ENCODE results near the gene SLIT1.

The SLIT1 gene

DNA sequence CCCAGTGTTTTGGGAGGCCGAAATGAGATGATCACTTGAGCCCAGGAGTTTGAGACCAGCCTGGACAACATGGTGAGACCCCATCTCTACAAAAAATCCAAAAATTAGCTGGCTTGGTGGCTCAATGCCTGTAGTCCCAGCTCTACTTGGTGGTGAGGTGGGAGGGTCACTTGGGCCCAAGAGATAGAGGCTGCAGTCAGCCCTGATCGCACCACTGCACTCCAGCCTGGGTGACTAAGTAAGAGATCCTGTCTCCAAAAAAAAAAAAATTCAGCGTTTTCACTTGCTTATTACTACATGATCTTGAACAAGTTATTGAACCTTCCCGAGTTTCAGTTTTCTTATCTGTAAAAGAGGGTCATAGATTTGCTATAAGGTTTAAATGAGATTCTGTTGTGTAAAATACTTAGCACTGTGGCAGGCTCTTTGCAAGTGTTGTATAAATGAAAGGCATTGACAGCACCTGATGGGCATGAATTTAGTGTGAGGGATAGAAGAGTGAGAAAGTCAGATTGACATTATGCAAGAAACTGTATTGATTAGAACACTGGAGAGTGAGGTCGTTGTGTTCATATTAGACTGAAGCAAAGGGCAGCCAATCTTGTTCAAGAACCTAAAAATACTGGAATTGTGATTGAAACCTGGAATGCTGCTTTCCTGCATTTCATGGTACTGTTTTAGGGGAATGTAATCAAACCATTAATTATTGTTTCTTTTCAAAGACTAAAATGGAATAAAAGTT, 216.9 kb downstream of the SLIT1 start:
- no peak for DNase-seq
- ATAC-seq = no peak

DNA sequence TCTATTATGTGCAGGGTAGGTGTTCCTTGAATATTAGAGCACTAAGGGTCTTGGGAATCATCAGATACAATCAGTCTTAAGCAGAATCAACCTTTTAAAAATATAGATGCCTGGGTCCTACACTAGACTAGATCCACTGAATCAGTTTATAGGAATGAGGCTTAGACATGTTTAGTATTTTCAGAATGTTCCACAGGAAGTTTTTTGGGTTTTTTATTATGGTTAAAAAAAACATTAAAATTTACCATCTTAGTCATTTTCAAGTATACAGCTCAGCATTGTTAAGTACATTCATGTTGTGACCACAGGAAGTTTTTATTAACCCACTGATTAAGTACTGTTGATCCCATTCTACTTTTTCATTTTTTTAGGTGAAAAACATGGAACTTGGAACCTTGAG, 217.9 kb downstream of the SLIT1 start:
- DNase-seq (no peak), ATAC-seq (no peak)

GRCh38 chr10:96964131-96964530, 221.6 kb downstream of the SLIT1 start:
- ATAC-seq (no peak), DNase-seq (no peak)

DNA sequence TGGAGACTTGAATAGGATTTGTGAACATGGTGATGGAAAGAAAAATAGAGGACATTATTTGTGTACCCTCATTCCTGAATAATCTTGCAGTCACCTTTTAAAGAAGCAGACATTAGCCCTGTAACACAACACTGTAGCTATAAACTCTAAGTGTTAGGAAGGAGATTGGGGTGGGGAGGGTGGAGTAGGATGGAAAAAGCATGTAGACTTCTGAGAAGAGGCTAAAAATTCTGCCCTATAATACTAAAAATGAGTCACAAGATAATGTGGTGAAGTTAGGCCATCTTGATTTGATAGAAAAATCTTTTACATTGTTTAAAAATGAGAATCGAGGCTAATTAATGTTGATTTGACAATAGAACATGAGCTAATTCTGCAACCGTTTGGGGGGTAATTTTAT, 224.9 kb downstream of the SLIT1 start:
- ATAC-seq (no peak), DNase-seq (no peak)

DNA sequence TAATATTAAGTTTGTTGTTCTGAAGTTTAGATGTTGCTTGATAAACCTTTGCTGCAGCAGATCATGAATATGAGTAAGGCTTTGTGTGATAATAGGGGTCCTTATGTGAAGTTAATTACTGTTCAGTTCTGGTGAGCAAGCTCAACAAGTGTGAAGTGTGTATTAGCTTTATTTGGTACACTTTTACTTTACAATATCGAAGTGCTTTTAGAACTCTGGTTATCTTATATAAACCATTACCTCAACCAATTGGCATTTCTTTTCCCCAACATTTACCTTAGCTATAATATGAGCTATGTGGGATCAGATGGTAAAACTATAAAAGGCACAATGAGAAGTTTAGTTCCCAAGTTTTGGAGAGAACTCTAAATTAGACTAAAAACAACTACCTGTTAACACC, 226.0 kb downstream of the SLIT1 start:
- no peak for DNase-seq
- ATAC-seq = no peak

GRCh38 chr10:96958071-96958470, 227.7 kb downstream of the SLIT1 start:
- ATAC-seq (no peak), DNase-seq (no peak)

- DNase-seq (no peak), ATAC-seq (no peak)
Observed at GRCh38 chr10:96955794-96956193, 230.0 kb downstream of the SLIT1 start.

GRCh38 chr10:96951954-96952353, 233.8 kb downstream of the SLIT1 start:
- DNase-seq (no peak), ATAC-seq (no peak)

GRCh38 chr10:96949039-96949683, 236.6 kb downstream of the SLIT1 start:
- ATAC-seq = no peak
- DNase-seq = no peak
